GM19372 (cell line): ENCODE data around the gene RALGAPA2.
"Not testable (repeated sequence)": the region's sequence is repeated elsewhere in the genome, so short reads cannot be mapped to it uniquely, and the experiment has no call there.

Source experiments
- ATAC-seq: cut with Tn5 transposase; IDR thresholded peaks from one replicate; pipeline ENCODE4 v1.9.1; 2021; ENCODE audit warnings: mild to moderate bottlenecking, low read depth, moderate library complexity; ENCODE audit not compliant: unreplicated experiment

Gene RALGAPA2

GRCh38 chr20:20548527-20549266 lies 163.7 kb downstream of the RALGAPA2 start:
- ATAC-seq = no peak

GRCh38 chr20:20547876-20548266 lies 164.6 kb downstream of the RALGAPA2 start:
- no peak for ATAC-seq

- no peak for ATAC-seq
Observed at GRCh38 chr20:20547221-20547875, 165.1 kb downstream of the RALGAPA2 start.

GRCh38 chr20:20546402-20546801 lies 166.0 kb downstream of the RALGAPA2 start:
- no peak for ATAC-seq

- ATAC-seq = not testable (repeated sequence)
Observed at GRCh38 chr20:20543348-20543747, 169.1 kb downstream of the RALGAPA2 start.

- ATAC-seq = no peak
Observed at GRCh38 chr20:20536240-20536933, 176.1 kb downstream of the RALGAPA2 start.

- ATAC-seq = no peak
Observed at GRCh38 chr20:20535051-20535450, 177.4 kb downstream of the RALGAPA2 start.

GRCh38 chr20:20531283-20531682 lies 181.2 kb downstream of the RALGAPA2 start:
- ATAC-seq = no peak

- no peak for ATAC-seq
Observed at GRCh38 chr20:20530428-20531151, 181.9 kb downstream of the RALGAPA2 start.

GRCh38 chr20:20529597-20529996 lies 182.8 kb downstream of the RALGAPA2 start:
- no peak for ATAC-seq

GRCh38 chr20:20528861-20529260 lies 183.6 kb downstream of the RALGAPA2 start:
- ATAC-seq = no peak

- ATAC-seq = no peak
Observed at GRCh38 chr20:20527661-20528060, 184.8 kb downstream of the RALGAPA2 start.

- ATAC-seq = no peak
Observed at GRCh38 chr20:20525756-20526155, 186.7 kb downstream of the RALGAPA2 start.

GRCh38 chr20:20525214-20525613 lies 187.2 kb downstream of the RALGAPA2 start:
- ATAC-seq = no peak

- no peak for ATAC-seq
Observed at GRCh38 chr20:20524756-20525155, 187.7 kb downstream of the RALGAPA2 start.

GRCh38 chr20:20521736-20522135 lies 190.7 kb downstream of the RALGAPA2 start:
- no peak for ATAC-seq

GRCh38 chr20:20520776-20521175 lies 191.7 kb downstream of the RALGAPA2 start:
- no peak for ATAC-seq

GRCh38 chr20:20519269-20519668 lies 193.2 kb downstream of the RALGAPA2 start:
- ATAC-seq = no peak

- no peak for ATAC-seq
Observed at GRCh38 chr20:20518263-20518662, 194.2 kb downstream of the RALGAPA2 start.

- no peak for ATAC-seq
Observed at GRCh38 chr20:20517296-20517695, 195.1 kb downstream of the RALGAPA2 start.

- no peak for ATAC-seq
Observed at GRCh38 chr20:20513720-20514119, 198.7 kb downstream of the RALGAPA2 start.
